Mesangial cell (primary cell): Measurements from ENCODE around the gene SLC26A8. TPM values are rescaled to one million over a fixed set of nuclear protein-coding genes. Genes with fewer than 3 reads are reported as not detected.

Experiments
- total RNA-seq: library from RNA; depleted of rRNA; stranded (reverse); fragments of >200 nt; gene quantifications from 2 replicates; pipeline ENCODE4 v1.2.3, GENCODE V29; 2015

Gene SLC26A8
- total RNA-seq, result 0.49 TPM in 1 of 2 replicates, not detected in the other

DNA sequence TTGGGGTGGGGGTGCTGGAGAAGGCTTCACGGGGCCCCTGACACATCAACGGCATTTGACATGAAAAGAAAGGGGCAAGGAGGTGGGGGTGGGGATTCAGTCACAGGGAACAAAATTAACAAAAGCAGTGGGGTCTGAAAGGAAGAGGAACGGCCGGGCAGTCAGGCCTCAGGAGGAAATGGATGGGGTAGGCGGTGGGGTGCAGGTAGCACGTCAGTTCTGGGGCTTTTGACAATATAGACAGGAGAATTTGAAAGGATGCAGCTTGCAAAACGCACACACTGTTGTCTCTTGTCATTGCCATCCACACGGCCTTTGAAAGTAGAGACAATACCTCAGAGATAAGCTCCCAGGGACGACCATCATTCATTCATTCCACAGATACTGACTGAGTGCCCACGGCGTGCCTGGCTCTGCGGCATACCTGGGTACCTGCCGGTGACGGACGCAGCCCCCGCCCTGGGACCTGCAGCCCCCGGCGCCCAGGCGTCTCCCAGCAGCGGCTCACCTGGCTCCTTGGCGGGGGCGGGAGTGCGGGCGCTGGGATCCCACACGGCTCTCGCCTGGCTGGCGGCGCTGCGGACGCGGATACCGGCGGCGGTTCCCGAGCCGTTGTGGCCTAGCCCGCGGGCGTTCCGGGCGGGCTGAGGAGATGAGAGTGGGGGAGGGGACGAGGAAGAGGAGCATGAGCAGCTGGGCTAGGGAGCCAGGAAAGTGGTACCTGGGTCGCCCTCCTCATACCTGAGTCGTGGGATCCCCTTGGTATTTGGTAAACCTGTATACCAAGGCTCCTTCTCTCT, at the start of gene SLC26A8:
Gene SLC26A8, minus strand, starts transcription at position 646 of the 800 bp plus-strand sequence. CDS start 4,934 bp downstream, outside the sequence.

GRCh38 chr6:36027501-36028087, 3.2 kb upstream of the SLC26A8 start, which contains the start of gene MAPK14:
MAPK14 (plus strand) TSS chr6:36027808; CDS start chr6:36028158, 350 bp downstream.

GRCh38 chr6:35920793-35921732, 103.4 kb downstream of the SLC26A8 start, which contains the start of gene SRPK1:
SRPK1 (minus strand) TSS chr6:35921098; CDS start chr6:35921056, 42 bp downstream.

Other genes with a start within 250 kb of the SLC26A8 start
- not detected in 2 replicates for gene CLPSL2, start 248.0 kb downstream of the SLC26A8 start, total RNA-seq
- not detected in 2 replicates for gene CLPSL1, start 243.6 kb downstream of the SLC26A8 start, total RNA-seq
- not detected in 2 replicates for gene CLPS, start 227.3 kb downstream of the SLC26A8 start, total RNA-seq
- gene LHFPL5, start 219.3 kb downstream of the SLC26A8 start, total RNA-seq, result 0.13 TPM in 1 of 2 replicates, not detected in the other
- 29.0 and 72.0 TPM in 2 replicates for gene SRPK1, start 103.5 kb downstream of the SLC26A8 start, total RNA-seq
- 31.7 and 33.4 TPM in 2 replicates for gene MAPK14, start 3.2 kb upstream of the SLC26A8 start, total RNA-seq
- gene MAPK13, start 105.9 kb upstream of the SLC26A8 start, total RNA-seq, result 19.1 and 22.4 TPM in 2 replicates
- gene BRPF3, start 172.1 kb upstream of the SLC26A8 start, total RNA-seq, result 13.2 and 13.3 TPM in 2 replicates
- gene PNPLA1, start 245.4 kb upstream of the SLC26A8 start, total RNA-seq, result not detected in 2 replicates